GM12874 (cell line): Measurements from ENCODE around the gene APOL6.

Experiments used
- CTCF ChIP-seq: IDR thresholded peaks from 2 replicates; pipeline ENCODE4 v1.5.1; 2011; ENCODE audit warnings: low read depth, mild to moderate bottlenecking, control low read depth, low read length, moderate library complexity; ENCODE audit not compliant: insufficient read depth

APOL6 gene

GRCh38 chr22:35642305-35642741, 5.9 kb upstream of the APOL6 start:
- no peak for TF ChIP-seq CTCF

- TF ChIP-seq CTCF = no peak
Measured at GRCh38 chr22:35643991-35644390, 4.3 kb upstream of the APOL6 start.

GRCh38 chr22:35645646-35646045, 2.6 kb upstream of the APOL6 start:
- no peak for TF ChIP-seq CTCF

- TF ChIP-seq CTCF = no peak
Measured at GRCh38 chr22:35649026-35649553, 844 bp downstream of the APOL6 start.

- no peak for TF ChIP-seq CTCF
Measured at GRCh38 chr22:35649636-35650250, 1.5 kb downstream of the APOL6 start.

- TF ChIP-seq CTCF = no peak
Measured at GRCh38 chr22:35651085-35651484, 2.8 kb downstream of the APOL6 start.

GRCh38 chr22:35653824-35654223, 5.6 kb downstream of the APOL6 start:
- TF ChIP-seq CTCF = no peak

GRCh38 chr22:35656284-35656752, 8.1 kb downstream of the APOL6 start:
- no peak for TF ChIP-seq CTCF
